Suprapubic skin (tissue), 4 donors: ENCODE results near the gene CASTOR1.

ENCODE experiments used
- POLR2A ChIP-seq, 2 donors: fragments of 450-650 bp; IDR thresholded peaks; one replicate each; pipeline ENCODE4 v1.6.1; 2017; ENCODE audit warnings: antibody characterized with exemption in 2 of 2, mild to moderate bottlenecking in 2 of 2, moderate library complexity in 2 of 2
- POLR2AphosphoS5 ChIP-seq, 3 donors: sonication (generic); formaldehyde crosslinking; IDR thresholded peaks; one replicate each; pipeline ENCODE4 v1.6.1; 2017; ENCODE audit warnings: antibody characterized with exemption in 3 of 3

GRCh38 chr22:30241576-30242371 is 47.5 kb downstream of the CASTOR1 start:
- TF ChIP-seq POLR2A (IDR thresholded peaks at IDR 0.05): no peak
- no peak for TF ChIP-seq POLR2AphosphoS5 (IDR thresholded peaks at IDR 0.05)
